SK-N-SH treated with all-trans-retinoic acid at 6 μM for 48 hours (cell line): ENCODE measurements around the gene DCBLD2.

ENCODE experiments used
- ATAC-seq: fragments of 200-7000 bp; cut with Tn5 transposase; 3 replicates; pipeline ENCODE4 v1.9.1; 2020; ENCODE audit warnings: mild to moderate bottlenecking, moderate library complexity
- ARNTL ChIP-seq: fragments of 450-650 bp; formaldehyde crosslinking; IDR thresholded peaks from 2 replicates; pipeline ENCODE4 v1.5.0; 2020; ENCODE audit warnings: low read depth, mild to moderate bottlenecking, moderate library complexity, borderline replicate concordance
- BACH2 ChIP-seq: fragments of 250-450 bp; sonication (Bioruptor Pico); IDR thresholded peaks from 2 replicates; pipeline ENCODE4 v1.9.0; 2021; ENCODE audit warnings: mild to moderate bottlenecking, borderline replicate concordance
- CREB5 ChIP-seq: fragments of 250-450 bp; sonication (Bioruptor Pico); IDR thresholded peaks from 2 replicates; pipeline ENCODE4 v1.5.1; 2020; ENCODE audit warnings: low read depth, mild to moderate bottlenecking, moderate library complexity
- CSDC2 ChIP-seq: fragments of 250-450 bp; sonication (Bioruptor Pico); IDR thresholded peaks from 2 replicates; pipeline ENCODE4 v1.5.0; 2020; ENCODE audit warnings: mild to moderate bottlenecking, moderate library complexity
- CSRNP3 ChIP-seq: fragments of 250-450 bp; sonication (Bioruptor Pico); IDR thresholded peaks from 2 replicates; pipeline ENCODE4 v1.5.1; 2021; ENCODE audit warnings: mild to moderate bottlenecking, moderate library complexity
- GLIS3 ChIP-seq: fragments of 250-450 bp; sonication (Bioruptor Pico); IDR thresholded peaks from 2 replicates; pipeline ENCODE4 v1.5.0; 2020; ENCODE audit warnings: mild to moderate bottlenecking, moderate library complexity
- ISL1 ChIP-seq: fragments of 250-450 bp; sonication (Bioruptor Pico); IDR thresholded peaks from 2 replicates; pipeline ENCODE4 v2.1.2; 2022; ENCODE audit warnings: mild to moderate bottlenecking, moderate library complexity
- OSR1 ChIP-seq: fragments of 250-450 bp; sonication (Bioruptor Pico); IDR thresholded peaks from 2 replicates; pipeline ENCODE4 v1.8.0; 2022; ENCODE audit warnings: moderate library complexity, mild to moderate bottlenecking, inconsistent platforms
- POU6F1 ChIP-seq: fragments of 250-450 bp; sonication (Bioruptor Pico); IDR thresholded peaks from 2 replicates; pipeline ENCODE4 v1.8.0; 2021; ENCODE audit warnings: low read depth, mild to moderate bottlenecking, moderate library complexity, borderline replicate concordance
- PPARA ChIP-seq: fragments of 250-450 bp; sonication (Bioruptor Pico); IDR thresholded peaks from 2 replicates; pipeline ENCODE4 v1.5.0; 2020; ENCODE audit warnings: mild to moderate bottlenecking, borderline replicate concordance
- RARB ChIP-seq: fragments of 250-450 bp; sonication (Bioruptor Pico); IDR thresholded peaks from 2 replicates; pipeline ENCODE4 v1.8.0; 2021; ENCODE audit warnings: mild to moderate bottlenecking, moderate library complexity
- SNAI2 ChIP-seq: fragments of 250-450 bp; sonication (Bioruptor Pico); IDR thresholded peaks from 2 replicates; pipeline ENCODE4 v1.5.0; 2020; ENCODE audit warnings: mild to moderate bottlenecking, moderate library complexity
- TCF4 ChIP-seq: fragments of 250-450 bp; sonication (Bioruptor Pico); IDR thresholded peaks from 2 replicates; pipeline ENCODE4 v1.8.0; 2021; ENCODE audit warnings: mild to moderate bottlenecking, moderate library complexity, borderline replicate concordance
- TSHZ2 ChIP-seq: fragments of 250-450 bp; sonication (Bioruptor Pico); IDR thresholded peaks from 2 replicates; pipeline ENCODE4 v1.5.0; 2020; ENCODE audit warnings: mild to moderate bottlenecking, moderate library complexity
- ZFP3 ChIP-seq: fragments of 250-450 bp; sonication (Bioruptor Pico); IDR thresholded peaks from 2 replicates; pipeline ENCODE4 v1.5.0; 2020; ENCODE audit warnings: mild to moderate bottlenecking, moderate library complexity
- ZFP30 ChIP-seq: fragments of 450-650 bp; formaldehyde crosslinking; IDR thresholded peaks from 2 replicates; pipeline ENCODE4 v1.5.0; 2022; ENCODE audit warnings: mild to moderate bottlenecking, moderate library complexity
- ZNF565 ChIP-seq: fragments of 450-650 bp; formaldehyde crosslinking; conservative IDR thresholded peaks from 2 replicates; pipeline ENCODE4 v1.5.0; 2020; ENCODE audit warnings: low read depth, mild to moderate bottlenecking, moderate library complexity
- ZNF70 ChIP-seq: fragments of 450-650 bp; formaldehyde crosslinking; IDR thresholded peaks from 2 replicates; pipeline ENCODE4 v1.5.0; 2020; ENCODE audit warnings: mild to moderate bottlenecking, moderate library complexity
- ZNF8 ChIP-seq: fragments of 450-650 bp; formaldehyde crosslinking; IDR thresholded peaks from 2 replicates; pipeline ENCODE4 v1.5.0; 2020; ENCODE audit warnings: mild to moderate bottlenecking, moderate library complexity

The DCBLD2 gene

GRCh38 chr3:98765721-98766120, 135.8 kb downstream of the DCBLD2 start:
- ATAC-seq, result peak; percentile 33; the same call in 1 of the 3 replicates
- TF ChIP-seq ZFP3 (no peak), SNAI2 (0 out of 2 replicates have a peak, but pooled peaks have one; percentile 68), CSDC2 (no peak), TCF4 (CRISPR knock-in tag) (peak; percentile 78), PPARA (CRISPR knock-in tag) (no peak), ISL1 (peak; percentile 66; the same call in 1 of the 2 replicates), TSHZ2 (0 out of 2 replicates have a peak, but pooled peaks have one; percentile 61)

GRCh38 chr3:98764472-98764884, 137.0 kb downstream of the DCBLD2 start:
- TF ChIP-seq SNAI2, result no peak
- TF ChIP-seq GLIS3 (CRISPR knock-in tag), result no peak
- TF ChIP-seq PPARA (CRISPR knock-in tag), result no peak
- no peak for TF ChIP-seq BACH2
- no peak for TF ChIP-seq ARNTL (CRISPR knock-in tag)
- TF ChIP-seq ISL1, result peak; percentile 16; the same call in 1 of the 2 replicates
- TF ChIP-seq OSR1 (CRISPR knock-in tag), result no peak
- TF ChIP-seq, all 23 proteins: peak for 1
- ATAC-seq, result no peak

- no peak; the same call in 2 of the 3 replicates for ATAC-seq
- TF ChIP-seq OSR1 (CRISPR knock-in tag) (no peak), SNAI2 (no peak), ISL1 (no peak), ZFP30 (CRISPR knock-in tag) (no peak), CSRNP3 (CRISPR knock-in tag) (no peak), RARB (CRISPR knock-in tag) (no peak), ARNTL (CRISPR knock-in tag) (no peak), PPARA (CRISPR knock-in tag) (no peak), ZNF70 (CRISPR knock-in tag) (no peak), TSHZ2 (no peak), BACH2 (no peak), TCF4 (CRISPR knock-in tag) (no peak), POU6F1 (CRISPR knock-in tag) (no peak)
Measured at GRCh38 chr3:98763819-98764418, 137.6 kb downstream of the DCBLD2 start.

GRCh38 chr3:98763076-98763475, 138.4 kb downstream of the DCBLD2 start, which contains the start of gene ST3GAL6:
Gene ST3GAL6 (plus strand): TSS chr3:98763340. CDS start chr3:98768441, 5,101 bp downstream.
- TF ChIP-seq TSHZ2 (peak; percentile 61; the same call in 1 of the 2 replicates), ZNF70 (CRISPR knock-in tag) (no peak), TCF4 (CRISPR knock-in tag) (peak; percentile 38; the same call in 1 of the 2 replicates), ZNF565 (CRISPR knock-in tag) (no peak), ISL1 (0 out of 2 replicates have a peak, but pooled peaks have one; percentile 22), ZNF8 (0 out of 2 replicates have a peak, but pooled peaks have one; percentile 19), CREB5 (no peak), SNAI2 (no peak)
- peak; percentile 65 for ATAC-seq
